ENCODE measurements around the gene SRRM3. TPM values are rescaled to one million over a fixed set of nuclear protein-coding genes. Genes with fewer than 3 reads are reported as not detected.
A peak's percentile ranks its signal among the peaks of the same experiment; 100 is the strongest.
"Not testable (repeated sequence)": the region's sequence is repeated elsewhere in the genome, so short reads cannot be mapped to it uniquely, and the experiment has no call there.

The SRRM3 gene
- total RNA-seq (2022) (0.86 and 1.7 TPM in 2 replicates), Bru-seq, nascent RNA (percentile 10 among the genes with signal in this experiment), BruChase-seq, experiment 1, labeled RNA remaining after a 2-hour chase (percentile 9 among the genes with signal in this experiment), BruChase-seq, experiment 2, labeled RNA remaining after a 6-hour chase (percentile 7 among the genes with signal in this experiment)
- long read RNA-seq, partial matches to known transcripts: 0 of 4 reads
- long read RNA-seq, other reads (novel, unspliced or antisense): 2 of 4 reads

GRCh38 chr7:76201732-76202665 is at the start of gene SRRM3:
Gene SRRM3 (plus strand): TSS chr7:76201896. CDS start chr7:76235067, 33,171 bp downstream.
- POLR2A ChIA-PET: interaction anchor here (0.5 kb wide), 1 partner anchor 154 kb away, joined by 3 read pairs; the partner anchor contains the start of genes MDH2 and STYXL1

GRCh38 chr7:76151932-76152331 is 49.8 kb upstream of the SRRM3 start:
- Histone ChIP-seq H3K4me3 (ENCODE audit: low read depth, low read length) (no peak overlapping the region), H3K36me3 (ENCODE audit: control insufficient read depth, insufficient read depth, low read length) (no peaks in the 10 kb centered on the region), H3K27me3 (replicated peaks; ENCODE audit: control insufficient read depth, insufficient read depth, low read length) (no peaks in the 10 kb centered on the region), H3K9me3 (no peaks in the 10 kb centered on the region), H3K4me1 (no peaks in the 10 kb centered on the region)
- Mint-ChIP-seq H3K27me3 (ENCODE audit: insufficient read depth, unreplicated experiment) (peaks cover 4% of the 10 kb centered on the region), H3K27ac (ENCODE audit: unreplicated experiment) (no peak overlapping the region), H3K4me1 (ENCODE audit: low read depth, unreplicated experiment) (no peaks in the 10 kb centered on the region), H3K9me3 (ENCODE audit: unreplicated experiment) (no peaks in the 10 kb centered on the region), H3K36me3 (ENCODE audit: insufficient read depth, unreplicated experiment) (no peaks in the 10 kb centered on the region), H3K4me3 (ENCODE audit: unreplicated experiment) (no peak overlapping the region)
- ChIA-PET CTCF (interaction anchor here (0.7 kb wide), 1 partner anchor 29 kb away, joined by 6 read pairs; no protein-coding TSS in a partner anchor), POLR2A (no interaction called here)
- no TSS peak for BruUV-seq (replicated peaks)
- intact Hi-C loops (cut with micrococcal nuclease; ENCODE audit: unreplicated experiment): no loop called here
- no peak for TF ChIP-seq CTCF (IDR thresholded peaks at IDR 0.05; ENCODE audit: insufficient read depth in 1 of 2, low read depth in 1 of 2, low read length in 1 of 2, severe bottlenecking in 1 of 2, unreplicated experiment in 1 of 2)
- no peak for DNase-seq

More at GRCh38 chr7:76201732-76202665, at the start of gene SRRM3:
- Mint-ChIP-seq H3K9me3 (ENCODE audit: unreplicated experiment) (no peaks in the 10 kb centered on the region), H3K4me1 (ENCODE audit: low read depth, unreplicated experiment) (no peaks in the 10 kb centered on the region), H3K4me3 (ENCODE audit: unreplicated experiment) (peak within 1 kb of the TSS; percentile 49), H3K27me3 (ENCODE audit: insufficient read depth, unreplicated experiment) (peaks cover 9% of the 10 kb centered on the region), H3K36me3 (ENCODE audit: insufficient read depth, unreplicated experiment) (no peaks in the 10 kb centered on the region), H3K27ac (ENCODE audit: unreplicated experiment) (no peak within 1 kb of the TSS)
- BruUV-seq (replicated peaks): no TSS peak
- Histone ChIP-seq H3K4me1 (no peaks in the 10 kb centered on the region; the same call in 1 of the 2 replicates), H3K9me3 (no peaks in the 10 kb centered on the region), H3K36me3 (ENCODE audit: control insufficient read depth, insufficient read depth, low read length) (no peaks in the 10 kb centered on the region), H3K4me3 (ENCODE audit: low read depth, low read length) (peak within 1 kb of the TSS; percentile 39), H3K27me3 (replicated peaks; ENCODE audit: control insufficient read depth, insufficient read depth, low read length) (no peaks in the 10 kb centered on the region)
- intact Hi-C loops (cut with micrococcal nuclease; ENCODE audit: unreplicated experiment): no loop called here
- CTCF ChIA-PET: interaction anchor here (0.7 to 1.0 kb wide), 4 partner anchors 14 to 118 kb away, joined by 3 to 5 read pairs (median 4); no protein-coding TSS in a partner anchor
- DNase-seq: peak; percentile 83 to 95
- TF ChIP-seq CTCF (IDR thresholded peaks at IDR 0.05; ENCODE audit: insufficient read depth in 1 of 2, low read depth in 1 of 2, low read length in 1 of 2, severe bottlenecking in 1 of 2, unreplicated experiment in 1 of 2): peak; percentile 57 to 87

- CTCF ChIA-PET; H3K4me3 Mint-ChIP-seq (ENCODE audit: unreplicated experiment); DNase-seq; H3K4me1 Mint-ChIP-seq (ENCODE audit: low read depth, unreplicated experiment); H3K4me1 ChIP-seq; H3K27me3 Mint-ChIP-seq (ENCODE audit: insufficient read depth, unreplicated experiment); BruUV-seq (replicated peaks); H3K36me3 ChIP-seq (ENCODE audit: control insufficient read depth, insufficient read depth, low read length); intact Hi-C loops (cut with micrococcal nuclease; ENCODE audit: unreplicated experiment); H3K27ac Mint-ChIP-seq (ENCODE audit: unreplicated experiment); H3K9me3 Mint-ChIP-seq (ENCODE audit: unreplicated experiment); H3K36me3 Mint-ChIP-seq (ENCODE audit: insufficient read depth, unreplicated experiment); H3K27me3 ChIP-seq (replicated peaks; ENCODE audit: control insufficient read depth, insufficient read depth, low read length); H3K9me3 ChIP-seq; POLR2A ChIA-PET; H3K4me3 ChIP-seq (ENCODE audit: low read depth, low read length): not testable (repeated sequence)
Measured at GRCh38 chr7:76153571-76154230, 48.0 kb upstream of the SRRM3 start.

All from Caco-2 (cell line).